Neural cell (in vitro differentiated cells): ENCODE data around the gene GALE.
"Not testable (repeated sequence)": the region's sequence is repeated elsewhere in the genome, so short reads cannot be mapped to it uniquely, and the experiment has no call there.

Source experiments
- EZH2 ChIP-seq: fragments of 200-600, 300-800 bp; shearing (Covaris generic), sonication (generic); IDR thresholded peaks from 2 replicates; pipeline ENCODE4 v1.6.1; 2014; ENCODE audit warnings: antibody characterized with exemption, low read length, borderline replicate concordance, mild to moderate bottlenecking; ENCODE audit not compliant: insufficient read depth, poor library complexity, severe bottlenecking
- MXI1 ChIP-seq: fragments of 450-650 bp; conservative IDR thresholded peaks from 2 replicates; pipeline ENCODE4 v1.6.1; 2014; ENCODE audit warnings: antibody characterized with exemption, mild to moderate bottlenecking; ENCODE audit not compliant: poor library complexity, severe bottlenecking
- POLR2AphosphoS5 ChIP-seq: IDR thresholded peaks from 2 replicates; pipeline ENCODE4 v1.6.1; 2012
- TAF1 ChIP-seq: IDR thresholded peaks from 2 replicates; pipeline ENCODE4 v1.6.1; 2012; ENCODE audit warnings: low read depth
- TF ChIP-seq, protein P1 (sequence below): fragments of 450-650 bp; IDR thresholded peaks from 2 replicates; pipeline ENCODE4 v1.5.1; 2014; ENCODE audit warnings: antibody characterized with exemption, mild to moderate bottlenecking, moderate library complexity; ENCODE audit not compliant: poor library complexity, severe bottlenecking
- TF ChIP-seq, protein P2 (sequence below): IDR thresholded peaks from 2 replicates; pipeline ENCODE4 v1.6.1; 2012; ENCODE audit warnings: borderline replicate concordance

DNA sequence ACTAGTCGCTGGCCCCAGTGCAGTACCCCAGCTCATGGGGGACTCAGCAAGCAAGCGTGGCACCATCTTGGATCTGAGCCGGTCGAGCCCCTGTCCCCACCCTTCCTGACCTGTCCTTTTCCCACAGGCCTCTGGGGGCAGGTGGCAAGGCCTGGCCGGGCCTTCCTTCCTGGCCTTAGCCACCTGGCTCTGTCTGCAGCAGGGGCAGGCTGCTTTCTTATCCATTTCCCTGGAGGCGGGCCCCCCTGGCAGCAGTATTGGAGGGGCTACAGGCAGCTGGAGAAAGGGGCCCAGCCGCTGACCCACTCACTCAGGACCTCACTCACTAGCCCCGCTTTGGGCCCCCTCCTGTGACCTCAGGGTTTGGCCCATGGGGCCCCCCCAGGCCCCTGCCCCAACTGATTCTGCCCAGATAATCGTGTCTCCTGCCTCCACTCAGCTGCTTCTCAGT lies 5.8 kb downstream of the GALE start:
- TF ChIP-seq, protein P1, sequence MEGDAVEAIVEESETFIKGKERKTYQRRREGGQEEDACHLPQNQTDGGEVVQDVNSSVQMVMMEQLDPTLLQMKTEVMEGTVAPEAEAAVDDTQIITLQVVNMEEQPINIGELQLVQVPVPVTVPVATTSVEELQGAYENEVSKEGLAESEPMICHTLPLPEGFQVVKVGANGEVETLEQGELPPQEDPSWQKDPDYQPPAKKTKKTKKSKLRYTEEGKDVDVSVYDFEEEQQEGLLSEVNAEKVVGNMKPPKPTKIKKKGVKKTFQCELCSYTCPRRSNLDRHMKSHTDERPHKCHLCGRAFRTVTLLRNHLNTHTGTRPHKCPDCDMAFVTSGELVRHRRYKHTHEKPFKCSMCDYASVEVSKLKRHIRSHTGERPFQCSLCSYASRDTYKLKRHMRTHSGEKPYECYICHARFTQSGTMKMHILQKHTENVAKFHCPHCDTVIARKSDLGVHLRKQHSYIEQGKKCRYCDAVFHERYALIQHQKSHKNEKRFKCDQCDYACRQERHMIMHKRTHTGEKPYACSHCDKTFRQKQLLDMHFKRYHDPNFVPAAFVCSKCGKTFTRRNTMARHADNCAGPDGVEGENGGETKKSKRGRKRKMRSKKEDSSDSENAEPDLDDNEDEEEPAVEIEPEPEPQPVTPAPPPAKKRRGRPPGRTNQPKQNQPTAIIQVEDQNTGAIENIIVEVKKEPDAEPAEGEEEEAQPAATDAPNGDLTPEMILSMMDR = not testable (repeated sequence)
- TF ChIP-seq, protein P2, sequence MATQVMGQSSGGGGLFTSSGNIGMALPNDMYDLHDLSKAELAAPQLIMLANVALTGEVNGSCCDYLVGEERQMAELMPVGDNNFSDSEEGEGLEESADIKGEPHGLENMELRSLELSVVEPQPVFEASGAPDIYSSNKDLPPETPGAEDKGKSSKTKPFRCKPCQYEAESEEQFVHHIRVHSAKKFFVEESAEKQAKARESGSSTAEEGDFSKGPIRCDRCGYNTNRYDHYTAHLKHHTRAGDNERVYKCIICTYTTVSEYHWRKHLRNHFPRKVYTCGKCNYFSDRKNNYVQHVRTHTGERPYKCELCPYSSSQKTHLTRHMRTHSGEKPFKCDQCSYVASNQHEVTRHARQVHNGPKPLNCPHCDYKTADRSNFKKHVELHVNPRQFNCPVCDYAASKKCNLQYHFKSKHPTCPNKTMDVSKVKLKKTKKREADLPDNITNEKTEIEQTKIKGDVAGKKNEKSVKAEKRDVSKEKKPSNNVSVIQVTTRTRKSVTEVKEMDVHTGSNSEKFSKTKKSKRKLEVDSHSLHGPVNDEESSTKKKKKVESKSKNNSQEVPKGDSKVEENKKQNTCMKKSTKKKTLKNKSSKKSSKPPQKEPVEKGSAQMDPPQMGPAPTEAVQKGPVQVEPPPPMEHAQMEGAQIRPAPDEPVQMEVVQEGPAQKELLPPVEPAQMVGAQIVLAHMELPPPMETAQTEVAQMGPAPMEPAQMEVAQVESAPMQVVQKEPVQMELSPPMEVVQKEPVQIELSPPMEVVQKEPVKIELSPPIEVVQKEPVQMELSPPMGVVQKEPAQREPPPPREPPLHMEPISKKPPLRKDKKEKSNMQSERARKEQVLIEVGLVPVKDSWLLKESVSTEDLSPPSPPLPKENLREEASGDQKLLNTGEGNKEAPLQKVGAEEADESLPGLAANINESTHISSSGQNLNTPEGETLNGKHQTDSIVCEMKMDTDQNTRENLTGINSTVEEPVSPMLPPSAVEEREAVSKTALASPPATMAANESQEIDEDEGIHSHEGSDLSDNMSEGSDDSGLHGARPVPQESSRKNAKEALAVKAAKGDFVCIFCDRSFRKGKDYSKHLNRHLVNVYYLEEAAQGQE = not testable (repeated sequence)
- not testable (repeated sequence) for TF ChIP-seq EZH2, MXI1, POLR2AphosphoS5, TAF1
